Fibroblast of skin of right biceps (primary cell): Measurements from ENCODE around the gene STARD10.

Experiments
- DNase-seq: peaks from one replicate; pipeline ENCODE4 v3.0.0-alpha.2; 2013

Gene STARD10

GRCh38 chr11:72723508-72723907, 70.3 kb downstream of the STARD10 start:
- no peak for DNase-seq

DNA sequence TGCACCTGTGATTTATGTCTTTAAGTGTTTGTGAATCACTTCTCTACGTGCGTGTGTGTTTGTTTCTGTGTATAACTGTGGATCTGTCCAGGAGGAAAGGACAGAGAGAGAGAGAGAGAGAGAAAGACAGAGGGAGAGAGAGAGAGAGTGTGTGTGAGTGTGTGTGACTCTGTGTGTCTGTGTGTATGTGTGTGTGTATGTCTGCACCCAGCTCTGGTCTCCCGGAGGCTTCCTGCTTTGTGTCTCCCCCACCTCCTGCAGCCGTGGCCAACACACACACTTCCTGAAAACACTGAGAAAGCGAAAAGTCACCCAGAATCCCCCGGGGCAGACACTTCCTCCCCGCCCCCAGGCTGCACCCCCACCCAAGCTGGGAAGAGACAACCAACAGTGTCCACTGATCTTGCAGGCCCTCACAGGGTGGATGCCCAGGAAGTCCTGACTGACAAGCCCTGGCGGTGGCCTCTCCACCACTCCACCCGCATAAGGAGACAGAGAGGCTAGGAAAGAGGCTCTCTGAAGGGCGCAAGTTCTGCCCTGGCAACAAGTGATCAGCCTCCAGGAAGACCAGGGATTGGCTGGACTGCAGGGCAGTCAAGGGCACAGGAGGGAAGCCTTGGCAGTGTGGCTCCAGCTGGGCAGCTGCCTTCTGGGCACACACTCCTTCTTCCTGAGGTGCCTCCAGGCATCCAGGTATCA, 71.6 kb downstream of the STARD10 start:
- DNase-seq = peak; percentile 91

DNA sequence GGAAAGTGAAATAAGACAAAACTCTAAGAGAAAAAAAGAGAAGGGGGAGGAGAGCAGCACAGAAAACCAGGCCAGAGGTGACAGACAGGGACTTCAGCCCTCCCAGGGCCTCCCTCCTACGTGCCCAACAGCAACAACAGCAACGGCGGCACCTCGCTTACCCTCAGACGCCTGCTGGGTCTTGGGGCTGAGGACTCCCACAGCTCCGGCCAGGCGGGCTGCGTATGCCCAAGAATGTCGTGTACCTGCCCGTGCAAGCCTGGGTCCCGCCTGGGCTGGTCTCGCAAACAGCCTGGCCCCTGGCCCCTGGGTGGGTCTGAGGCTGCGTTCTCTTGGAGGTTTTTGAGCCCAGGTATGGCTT, 72.2 kb downstream of the STARD10 start:
- DNase-seq = no peak

- DNase-seq = no peak
Measured at GRCh38 chr11:72721276-72721675, 72.6 kb downstream of the STARD10 start.

- no peak for DNase-seq
Measured at GRCh38 chr11:72720784-72721183, 73.1 kb downstream of the STARD10 start.

DNA sequence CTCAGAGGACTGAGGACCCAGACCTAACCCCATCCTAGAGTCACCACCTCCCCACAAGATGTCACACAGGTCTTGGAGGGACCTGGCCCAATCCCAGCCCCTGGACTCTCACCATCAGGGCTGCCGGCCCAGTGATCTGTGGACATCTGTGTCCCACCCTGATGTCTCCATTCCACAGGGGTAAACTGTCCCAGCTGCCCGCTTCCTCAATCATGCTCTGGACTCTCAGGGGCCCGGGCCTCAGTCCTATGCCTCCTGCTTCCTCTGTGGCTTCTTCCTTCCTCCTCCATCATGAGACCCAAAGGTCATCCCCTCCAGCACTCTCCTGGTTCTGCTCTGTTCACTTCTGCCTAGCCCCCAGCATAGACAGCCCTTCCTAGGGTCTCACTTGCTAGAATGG, 73.8 kb downstream of the STARD10 start:
- DNase-seq = no peak

DNA sequence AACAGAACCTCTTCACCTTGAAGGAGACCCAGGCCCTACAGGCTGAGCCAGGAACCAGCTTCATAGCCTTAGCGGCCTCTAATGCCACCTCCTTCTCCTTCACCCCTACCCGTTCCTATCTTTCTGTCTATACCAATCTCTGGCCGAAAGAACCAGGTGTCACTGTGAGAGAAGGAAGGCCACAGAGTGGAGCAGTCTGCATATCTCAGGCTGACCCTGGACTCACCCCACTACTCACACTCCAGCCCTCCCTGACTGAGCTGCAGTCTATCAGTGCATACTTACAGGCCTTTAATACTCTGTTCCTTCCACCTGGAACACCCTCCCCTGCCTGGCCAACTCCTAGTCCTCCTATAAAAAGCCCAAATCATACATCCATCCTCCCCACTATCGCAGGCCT, 74.3 kb downstream of the STARD10 start:
- no peak for DNase-seq

GRCh38 chr11:72719144-72719543, 74.7 kb downstream of the STARD10 start:
- no peak for DNase-seq

- DNase-seq = no peak
Measured at GRCh38 chr11:72718101-72718501, 75.7 kb downstream of the STARD10 start.

GRCh38 chr11:72716788-72717435, 76.9 kb downstream of the STARD10 start:
- no peak for DNase-seq

GRCh38 chr11:72716290-72716689, 77.6 kb downstream of the STARD10 start:
- no peak for DNase-seq

DNA sequence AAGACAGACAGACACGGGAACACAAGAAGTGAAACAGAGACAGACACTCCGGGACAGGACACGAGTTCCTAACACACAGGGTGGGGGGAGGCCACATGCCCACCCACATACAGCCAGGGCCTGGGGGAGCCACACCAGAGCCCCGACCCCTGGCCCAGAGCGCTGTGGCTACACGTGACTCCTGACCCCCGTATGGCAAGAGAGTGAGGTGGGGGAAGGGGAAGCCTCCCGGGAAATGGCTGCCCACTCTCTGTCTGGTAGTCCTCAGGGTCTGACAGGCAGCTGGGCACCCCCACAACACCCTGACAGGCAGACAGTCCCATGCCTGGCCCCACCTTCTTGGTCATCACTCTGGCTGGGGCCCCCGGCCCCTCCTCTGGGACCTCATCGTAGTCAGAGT, 81.0 kb downstream of the STARD10 start:
- DNase-seq = no peak

GRCh38 chr11:72712168-72712751, 81.6 kb downstream of the STARD10 start:
- no peak for DNase-seq

- DNase-seq = no peak
Measured at GRCh38 chr11:72711141-72711540, 82.7 kb downstream of the STARD10 start.

GRCh38 chr11:72710278-72710677, 83.6 kb downstream of the STARD10 start:
- DNase-seq = no peak

- DNase-seq = no peak
Measured at GRCh38 chr11:72709478-72710238, 84.2 kb downstream of the STARD10 start.

GRCh38 chr11:72707032-72707431, 86.8 kb downstream of the STARD10 start:
- no peak for DNase-seq

GRCh38 chr11:72706579-72706978, 87.3 kb downstream of the STARD10 start:
- DNase-seq = no peak

DNA sequence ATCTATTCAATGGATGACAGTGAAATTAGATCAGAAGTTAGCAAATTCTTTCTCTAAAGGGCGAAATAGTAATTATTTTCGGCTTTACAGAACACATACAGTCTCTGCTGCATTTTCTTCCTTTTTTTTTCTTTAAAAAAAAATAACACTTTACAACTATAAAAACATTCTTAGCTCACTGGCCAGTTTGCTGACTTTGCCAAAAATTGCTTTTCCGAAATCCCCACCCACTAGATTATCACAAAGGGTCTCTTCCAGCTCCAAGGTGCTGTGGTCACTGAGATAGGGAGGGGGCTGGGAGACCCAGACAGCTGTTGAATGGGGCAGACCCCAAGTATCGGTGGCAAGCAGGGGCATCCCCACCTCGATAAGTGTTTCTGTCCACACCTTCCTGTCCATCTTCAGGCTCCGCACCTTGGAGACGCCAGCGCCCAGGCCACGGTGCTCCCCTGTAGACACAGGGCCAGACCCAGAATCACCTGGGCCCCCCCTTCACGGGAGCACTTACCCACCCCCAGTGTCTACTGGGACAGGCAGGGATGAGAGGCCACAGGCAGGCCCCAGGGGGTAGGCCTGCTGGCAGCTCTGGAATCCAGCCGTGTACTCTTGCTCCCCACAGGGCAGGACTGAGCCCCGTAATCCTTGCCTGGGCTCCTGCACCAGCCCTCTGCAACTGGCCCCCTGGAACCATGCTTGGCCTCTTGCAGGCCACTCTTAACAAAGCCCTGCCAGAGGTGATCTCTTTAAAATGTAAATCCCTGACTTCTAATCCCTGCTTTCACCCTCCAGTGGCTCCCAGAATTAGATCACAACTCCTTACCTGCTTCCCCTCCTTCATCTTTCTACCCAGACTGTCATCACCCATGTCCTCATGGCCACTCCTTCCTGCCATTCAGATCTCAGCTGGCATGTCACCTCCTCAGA, 88.1 kb downstream of the STARD10 start:
- DNase-seq = no peak

DNA sequence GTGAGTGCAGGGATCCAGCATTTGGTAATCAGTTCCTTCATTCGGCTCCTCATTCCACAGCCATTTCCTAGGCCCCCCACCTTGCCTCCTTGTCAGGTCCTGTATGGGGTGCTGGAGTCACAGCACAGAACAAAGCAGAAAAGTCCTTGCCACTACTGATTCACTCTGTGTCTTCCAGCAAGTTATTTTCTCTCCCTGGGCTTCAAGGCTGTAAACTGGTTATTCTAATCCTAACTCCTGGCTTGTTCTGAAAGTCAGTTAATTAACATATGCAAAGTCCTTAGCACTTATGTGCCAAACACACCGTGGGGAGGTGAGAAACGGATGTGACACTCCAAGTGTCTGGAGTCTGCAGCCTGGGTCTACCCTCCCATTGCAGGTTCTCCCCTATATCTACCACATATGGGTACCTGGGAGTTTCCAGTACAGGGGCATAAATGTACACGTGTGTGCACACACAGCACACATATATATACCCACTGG, 89.0 kb downstream of the STARD10 start:
- no peak for DNase-seq
